ENCODE results near the gene CD180.

DNA sequence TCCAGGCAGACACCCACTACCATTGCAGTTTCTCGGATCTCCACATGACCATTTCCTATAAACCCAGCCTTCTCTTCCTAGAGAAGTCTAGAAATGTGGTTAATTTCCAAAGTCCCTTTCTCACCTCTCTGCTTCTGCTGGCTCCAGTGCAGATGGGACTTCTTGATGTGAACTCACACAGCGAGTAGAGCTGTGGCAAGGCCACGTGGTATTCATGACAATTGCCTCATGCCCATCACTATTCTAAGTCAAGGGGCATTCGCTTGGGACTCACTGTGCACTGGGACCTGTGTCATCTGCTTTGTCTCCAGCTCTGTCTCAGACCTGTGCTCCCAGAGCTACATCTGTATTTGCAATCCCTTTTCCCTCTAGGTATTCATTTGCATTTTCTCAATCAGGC is 6.2 kb downstream of the CD180 start:
- TF ChIP-seq, protein P1, sequence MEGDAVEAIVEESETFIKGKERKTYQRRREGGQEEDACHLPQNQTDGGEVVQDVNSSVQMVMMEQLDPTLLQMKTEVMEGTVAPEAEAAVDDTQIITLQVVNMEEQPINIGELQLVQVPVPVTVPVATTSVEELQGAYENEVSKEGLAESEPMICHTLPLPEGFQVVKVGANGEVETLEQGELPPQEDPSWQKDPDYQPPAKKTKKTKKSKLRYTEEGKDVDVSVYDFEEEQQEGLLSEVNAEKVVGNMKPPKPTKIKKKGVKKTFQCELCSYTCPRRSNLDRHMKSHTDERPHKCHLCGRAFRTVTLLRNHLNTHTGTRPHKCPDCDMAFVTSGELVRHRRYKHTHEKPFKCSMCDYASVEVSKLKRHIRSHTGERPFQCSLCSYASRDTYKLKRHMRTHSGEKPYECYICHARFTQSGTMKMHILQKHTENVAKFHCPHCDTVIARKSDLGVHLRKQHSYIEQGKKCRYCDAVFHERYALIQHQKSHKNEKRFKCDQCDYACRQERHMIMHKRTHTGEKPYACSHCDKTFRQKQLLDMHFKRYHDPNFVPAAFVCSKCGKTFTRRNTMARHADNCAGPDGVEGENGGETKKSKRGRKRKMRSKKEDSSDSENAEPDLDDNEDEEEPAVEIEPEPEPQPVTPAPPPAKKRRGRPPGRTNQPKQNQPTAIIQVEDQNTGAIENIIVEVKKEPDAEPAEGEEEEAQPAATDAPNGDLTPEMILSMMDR (IDR thresholded peaks at IDR 0.05; ENCODE audit: low read length) = no peak
- no peak for TF ChIP-seq EZH2 (IDR thresholded peaks at IDR 0.05; ENCODE audit: borderline replicate concordance, low read length)
